Osteocyte (in vitro differentiated cells): ENCODE measurements around the gene FBXO41. TPM values are rescaled to one million over a fixed set of nuclear protein-coding genes. Genes with fewer than 3 reads are reported as not detected.

Source experiments
- DNase-seq: peaks from one replicate; pipeline ENCODE4 v3.0.0; 2021; ENCODE audit warnings: mixed read lengths; ENCODE audit not compliant: unreplicated experiment; ENCODE audit errors: extremely low spot score
- H3K27ac Mint-ChIP-seq: one replicate; pipeline ENCODE4 v1.8.0; 2021; ENCODE audit warnings: mild to moderate bottlenecking, mixed read lengths; ENCODE audit not compliant: unreplicated experiment
- H3K27me3 Mint-ChIP-seq: one replicate; pipeline ENCODE4 v1.8.0; 2021; ENCODE audit warnings: mixed read lengths; ENCODE audit not compliant: unreplicated experiment
- H3K36me3 Mint-ChIP-seq: one replicate; pipeline ENCODE4 v1.8.0; 2021; ENCODE audit warnings: mixed read lengths; ENCODE audit not compliant: unreplicated experiment
- H3K4me1 Mint-ChIP-seq: one replicate; pipeline ENCODE4 v1.8.0; 2021; ENCODE audit warnings: mixed read lengths; ENCODE audit not compliant: unreplicated experiment
- H3K4me3 Mint-ChIP-seq: one replicate; pipeline ENCODE4 v1.8.0; 2021; ENCODE audit warnings: mild to moderate bottlenecking, moderate library complexity, mixed read lengths; ENCODE audit not compliant: unreplicated experiment
- H3K9me3 Mint-ChIP-seq: one replicate; pipeline ENCODE4 v1.8.0; 2021; ENCODE audit warnings: mixed read lengths; ENCODE audit not compliant: unreplicated experiment
- CTCF ChIP-seq: fragments of 200-600 bp; sonication (generic); IDR thresholded peaks from 2 replicates; pipeline ENCODE4 v1.5.0; 2021; ENCODE audit warnings: antibody characterized with exemption, mild to moderate bottlenecking, moderate library complexity
- total RNA-seq: library from RNA; stranded (reverse); gene quantifications from 2 replicates; pipeline ENCODE4 v1.2.1, GENCODE V29; 2021

The FBXO41 gene
- total RNA-seq, 1 donor from 2014 or later: 1.6 TPM

GRCh38 chr2:73205611-73206010 lies 78.7 kb downstream of the FBXO41 start:
- Mint-ChIP-seq H3K9me3 (no peaks in the 10 kb centered on the region), H3K4me1 (peaks cover 8% of the 10 kb centered on the region)
- no peak for DNase-seq

More at GRCh38 chr2:73205611-73206010, 78.7 kb downstream of the FBXO41 start:
- no peak overlapping the region for H3K27ac Mint-ChIP-seq
- peaks cover 62% of the 10 kb centered on the region for H3K27me3 Mint-ChIP-seq
- no peak overlapping the region for H3K4me3 Mint-ChIP-seq
- H3K36me3 Mint-ChIP-seq: no peaks in the 10 kb centered on the region
- TF ChIP-seq CTCF: no peak

Other genes starting within 250 kb of the FBXO41 start
- 9.8 and 12.7 TPM in 2 replicates for gene SFXN5, start 212.8 kb downstream of the FBXO41 start, total RNA-seq
- gene RAB11FIP5, start 171.5 kb downstream of the FBXO41 start, total RNA-seq: 30.8 and 35.5 TPM in 2 replicates
- not detected in 2 replicates for gene NOTO, start 81.9 kb downstream of the FBXO41 start, total RNA-seq
- gene SMYD5, start 70.2 kb downstream of the FBXO41 start, total RNA-seq: 17.1 and 18.7 TPM in 2 replicates
- 15.1 and 17.6 TPM in 2 replicates for gene PRADC1, start 51.2 kb downstream of the FBXO41 start, total RNA-seq
- gene CCT7, start 50.2 kb downstream of the FBXO41 start, total RNA-seq: 216 and 231 TPM in 2 replicates
- gene EGR4, start 9.1 kb upstream of the FBXO41 start, total RNA-seq: not detected in 2 replicates
- 18.5 and 22.7 TPM in 2 replicates for gene ALMS1, start 101.4 kb upstream of the FBXO41 start, total RNA-seq